ENCODE results near the gene RAB30. TPM values are rescaled to one million over a fixed set of nuclear protein-coding genes. Genes with fewer than 3 reads are reported as not detected.
A peak's percentile ranks its signal among the peaks of the same experiment; 100 is the strongest.

RAB30 gene
- total and polyA plus RNA-seq, 9 of the 15 experiments (the other 6 are each of a cell fraction or from before 2014, with no cell fraction given): 0.29 to 1.3 (median 1.0) TPM

- TF ChIP-seq DACH1 (IDR thresholded peaks at IDR 0.05; ENCODE audit: partially characterized antibody) (no peak), PRMT5 (CRISPR knock-in tag; IDR thresholded peaks at IDR 0.05) (no peak), PHB2 (IDR thresholded peaks at IDR 0.05; ENCODE audit: low read depth) (no peak), PPARD (CRISPR knock-in tag; IDR thresholded peaks at IDR 0.05) (no peak), PRDM10 (IDR thresholded peaks at IDR 0.05; ENCODE audit: partially characterized antibody) (no peak)
These were observed 2.2 kb upstream of the RAB30 start (continued) for GRCh38 chr11:83073884-83074283.

GRCh38 chr11:83073258-83073657 lies 1.6 kb upstream of the RAB30 start:
- in situ Hi-C loops (cut with MboI): no loop called here
- no peaks in the 10 kb centered on the region for H3K9me1 ChIP-seq (ENCODE audit: control insufficient read depth, insufficient read depth, low read length)
- no peak for DNase-seq (ENCODE audit: extremely low read depth in 1 of 4, low spot score in 3 of 4)
- H3K4me3 ChIP-seq: peak overlapping the region; percentile 68
- H3K4me2 ChIP-seq (ENCODE audit: insufficient read depth, low read length): peak overlapping the region; percentile 88
- peak overlapping the region in 1 of 2 experiments; percentile 93; a peak in 2 of 4 replicates for H3K9ac ChIP-seq (ENCODE audit: insufficient read depth in 1 of 2, low read depth in 2 of 2, low read length in 2 of 2)
- intact Hi-C loops (cut with micrococcal nuclease): loop anchor here (5.0 kb wide), 1 partner anchor 66 kb away; no protein-coding TSS in a partner anchor
- ChIA-PET CTCF (ENCODE audit: low intra/inter-chr PET ratio) (no interaction called here), POLR2A (interaction anchor here (1.2 to 2.5 kb wide), 2 partner anchors 12 to 21 kb away, joined by 3 to 11 read pairs; no protein-coding TSS in a partner anchor)
- no peaks in the 10 kb centered on the region for H3K27me3 ChIP-seq (ENCODE audit: control insufficient read depth in 2 of 2, insufficient read depth in 2 of 2, low read length in 2 of 2)
- no peaks in the 10 kb centered on the region for H4K20me1 ChIP-seq (replicated peaks; ENCODE audit: control insufficient read depth, insufficient read depth, low read length)
- 80% methylated on average over 1 of the region's 1 CpG for WGBS (ENCODE audit: insufficient coverage, low coverage, missing lambda C conversion rate)
- no peak overlapping the region for H3K27ac ChIP-seq (ENCODE audit: extremely low read depth, low read depth, low read length)
- H3K9me3 ChIP-seq (replicated peaks; ENCODE audit: control insufficient read depth, insufficient read depth, low read depth, low read length): no peaks in the 10 kb centered on the region
- ATAC-seq: no peak
- no TSS peak for BruUV-seq (replicated peaks)
- H2AFZ ChIP-seq (ENCODE audit: low read depth, low read length): no peak overlapping the region
- peaks cover 31% of the 10 kb centered on the region for H3K79me2 ChIP-seq (ENCODE audit: control insufficient read depth, insufficient read depth, low read length)
- FAIRE-seq: no peak
- peaks cover 12% of the 10 kb centered on the region in 2 experiments; a peak in 2 of 5 replicates for H3K4me1 ChIP-seq (replicated peaks in 1 of 2; ENCODE audit: control insufficient read depth in 2 of 2, insufficient read depth in 2 of 2, low read length in 2 of 2)
- H3K36me3 ChIP-seq (ENCODE audit: control insufficient read depth, insufficient read depth, low read length): peaks cover 47% of the 10 kb centered on the region; the same call in 2 of the 3 replicates
- TF ChIP-seq ZNF512 (tag; IDR thresholded peaks at IDR 0.05) (no peak), FOXM1 (IDR thresholded peaks at IDR 0.05; ENCODE audit: low read depth) (no peak), FOXM1 (CRISPR knock-in tag; IDR thresholded peaks at IDR 0.05; ENCODE audit: low read depth) (no peak), DACH1 (IDR thresholded peaks at IDR 0.05; ENCODE audit: partially characterized antibody) (no peak), ZBTB12 (CRISPR knock-in tag; IDR thresholded peaks at IDR 0.05) (no peak)
